ENCODE results near the gene DKC1. TPM values are rescaled to one million over a fixed set of nuclear protein-coding genes. Genes with fewer than 3 reads are reported as not detected.

DKC1 gene
- total RNA-seq, 1 experiment from 2014 or later = 115 TPM

GRCh38 chrX:154799556-154800348 is 37.1 kb downstream of the DKC1 start:
- ATAC-seq (peak; percentile 27), DNase-seq (peak; percentile 64)
- Histone ChIP-seq H3K4me2 (ENCODE audit: low read length) (peak overlapping the region; percentile 76), H3K36me3 (ENCODE audit: low read depth, low read length) (no peaks in the 10 kb centered on the region), H3K9me2 (replicated peaks; ENCODE audit: low read length) (no peaks in the 10 kb centered on the region), H3K27me3 (ENCODE audit: low read length) (no peaks in the 10 kb centered on the region), H2AFZ (ENCODE audit: low read length) (peak overlapping the region; percentile 48; the same call in 1 of the 2 replicates), H3K9me3 (ENCODE audit: low read length) (no peaks in the 10 kb centered on the region), H3K27ac (ENCODE audit: low read length) (peak overlapping the region; percentile 87), H3K4me3 (ENCODE audit: low read length) (peak overlapping the region; percentile 5; the same call in 1 of the 2 replicates), H3K4me1 (ENCODE audit: insufficient read depth, low read length) (peaks cover 52% of the 10 kb centered on the region), H4K20me1 (ENCODE audit: low read length) (no peaks in the 10 kb centered on the region), H3K9ac (ENCODE audit: low read length) (peak overlapping the region; percentile 45; the same call in 1 of the 2 replicates), H3F3A (ENCODE audit: low read length, unreplicated experiment) (peaks cover 11% of the 10 kb centered on the region), H3K79me2 (ENCODE audit: low read length) (peaks cover 5% of the 10 kb centered on the region; the same call in 1 of the 2 replicates)
- BruUV-seq (replicated peaks) = no TSS peak
- POLR2A ChIA-PET (ENCODE audit: unreplicated experiment) = interaction anchor here (0.6 kb wide), 1 partner anchor 39 kb away, joined by 3 read pairs; no protein-coding TSS in a partner anchor
- intact Hi-C loops (cut with micrococcal nuclease) = no loop called here
- CTCF ChIA-PET = no interaction called here
- no peak for TF ChIP-seq CTCF (conservative IDR thresholded peaks at IDR 0.05; ENCODE audit: low read depth, low read length)
- TF ChIP-seq EZH2 (IDR thresholded peaks at IDR 0.05; ENCODE audit: low read length, unreplicated experiment) = no peak
- no peak for TF ChIP-seq EZH2phosphoT487 (IDR thresholded peaks at IDR 0.05; ENCODE audit: borderline replicate concordance, low read length)

GRCh38 chrX:154800478-154801210 is 38.0 kb downstream of the DKC1 start:
- H3F3A ChIP-seq (ENCODE audit: low read length, unreplicated experiment) = peaks cover 11% of the 10 kb centered on the region
- H3K4me2 ChIP-seq (ENCODE audit: low read length) = peak overlapping the region; percentile 76
- no peaks in the 10 kb centered on the region for H3K27me3 ChIP-seq (ENCODE audit: low read length)
- no peak overlapping the region for H3K9ac ChIP-seq (ENCODE audit: low read length)
- peak overlapping the region; percentile 87 for H3K27ac ChIP-seq (ENCODE audit: low read length)
- CTCF ChIA-PET = no interaction called here
- no peaks in the 10 kb centered on the region for H3K36me3 ChIP-seq (ENCODE audit: low read depth, low read length)
- no peak overlapping the region for H2AFZ ChIP-seq (ENCODE audit: low read length)
- DNase-seq (peak; percentile 56), ATAC-seq (peak; percentile 7; the same call in 1 of the 2 replicates)
- intact Hi-C loops (cut with micrococcal nuclease) = no loop called here
- TF ChIP-seq CTCF (conservative IDR thresholded peaks at IDR 0.05; ENCODE audit: low read depth, low read length) = no peak
- no peak for TF ChIP-seq EZH2phosphoT487 (IDR thresholded peaks at IDR 0.05; ENCODE audit: borderline replicate concordance, low read length)
- no peak for TF ChIP-seq EZH2 (IDR thresholded peaks at IDR 0.05; ENCODE audit: low read length, unreplicated experiment)
- peaks cover 54% of the 10 kb centered on the region for H3K4me1 ChIP-seq (ENCODE audit: insufficient read depth, low read length)
- H4K20me1 ChIP-seq (ENCODE audit: low read length) = no peaks in the 10 kb centered on the region
- H3K79me2 ChIP-seq (ENCODE audit: low read length) = peaks cover 5% of the 10 kb centered on the region; the same call in 1 of the 2 replicates
- no peak overlapping the region for H3K4me3 ChIP-seq (ENCODE audit: low read length)
- BruUV-seq (replicated peaks) = no TSS peak
- H3K9me2 ChIP-seq (replicated peaks; ENCODE audit: low read length) = no peaks in the 10 kb centered on the region
- no peaks in the 10 kb centered on the region for H3K9me3 ChIP-seq (ENCODE audit: low read length)
- POLR2A ChIA-PET (ENCODE audit: unreplicated experiment) = interaction anchor here (0.6 kb wide), 1 partner anchor 38 kb away, joined by 3 read pairs; no protein-coding TSS in a partner anchor
